Glomerular visceral epithelial cell (primary cell): ENCODE results near the gene EXOC2.

Experiments used
- DNase-seq: peaks from one replicate; pipeline ENCODE4 v3.0.0-alpha.2; 2016; ENCODE audit errors: extremely low spot score

The EXOC2 gene

DNA sequence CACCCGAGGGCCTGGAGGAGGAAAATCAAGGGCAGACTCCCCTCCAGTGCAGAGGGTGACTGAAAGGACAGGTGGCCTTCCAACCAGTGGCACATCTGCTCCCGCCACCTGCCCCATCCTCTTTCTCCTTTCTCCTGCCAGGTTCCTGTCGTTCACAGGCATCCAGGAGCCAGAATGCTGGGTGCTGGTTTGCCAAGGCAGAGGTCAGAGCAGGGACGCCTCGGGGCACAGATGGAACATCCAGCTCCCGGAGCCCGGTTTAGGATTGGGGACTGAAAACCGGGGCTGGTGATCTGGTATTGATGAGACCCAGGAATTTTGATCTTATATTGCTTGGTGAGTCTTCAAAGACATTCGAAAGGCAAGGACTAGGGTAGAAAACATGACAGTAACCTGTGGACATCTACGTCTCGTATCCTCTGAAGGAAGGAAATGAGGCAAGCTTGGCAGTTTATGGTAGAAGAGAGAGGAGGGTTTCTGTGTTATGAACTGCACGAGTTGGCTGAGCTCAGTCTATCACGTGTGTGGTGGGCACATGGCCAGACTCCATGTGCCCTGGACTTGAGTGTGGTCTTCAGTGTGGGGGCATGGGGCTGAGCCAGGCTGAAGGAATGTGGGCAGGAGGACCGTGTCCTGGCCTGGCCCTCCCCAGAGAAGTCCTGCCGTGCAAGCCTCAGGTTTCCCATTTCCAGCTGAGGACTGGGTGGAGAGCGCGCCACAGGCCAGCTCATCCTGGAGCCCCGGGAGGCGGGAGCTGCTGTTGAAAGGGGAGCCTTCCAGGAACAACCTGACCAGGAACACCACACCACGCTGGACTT, 227.2 kb downstream of the EXOC2 start:
- no peak for DNase-seq

DNA sequence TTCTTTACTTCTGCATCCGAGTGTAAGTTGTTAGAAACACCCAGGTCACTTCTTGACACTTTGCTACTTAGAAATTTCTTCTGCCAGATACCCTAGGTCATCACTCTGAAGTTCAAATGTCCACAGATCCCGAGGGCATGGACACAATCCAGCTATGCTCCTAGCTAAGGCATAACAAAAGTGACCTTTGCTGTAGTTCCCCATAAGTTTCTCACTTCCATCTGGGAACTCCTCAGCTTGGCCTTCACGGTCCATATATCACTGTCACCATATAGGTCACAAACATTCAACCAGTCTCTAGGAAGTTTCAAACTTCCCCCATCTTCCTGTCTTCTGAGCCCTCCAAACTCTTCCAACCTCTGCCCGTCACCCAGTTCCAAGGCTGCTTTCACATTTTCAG, 236.1 kb downstream of the EXOC2 start:
- no peak for DNase-seq

- DNase-seq = no peak
These were observed 236.5 kb downstream of the EXOC2 start for GRCh38 chr6:456358-456867.

GRCh38 chr6:455835-456234, 237.1 kb downstream of the EXOC2 start:
- no peak for DNase-seq

- no peak for DNase-seq
These were observed 237.8 kb downstream of the EXOC2 start for GRCh38 chr6:455006-455585.

DNA sequence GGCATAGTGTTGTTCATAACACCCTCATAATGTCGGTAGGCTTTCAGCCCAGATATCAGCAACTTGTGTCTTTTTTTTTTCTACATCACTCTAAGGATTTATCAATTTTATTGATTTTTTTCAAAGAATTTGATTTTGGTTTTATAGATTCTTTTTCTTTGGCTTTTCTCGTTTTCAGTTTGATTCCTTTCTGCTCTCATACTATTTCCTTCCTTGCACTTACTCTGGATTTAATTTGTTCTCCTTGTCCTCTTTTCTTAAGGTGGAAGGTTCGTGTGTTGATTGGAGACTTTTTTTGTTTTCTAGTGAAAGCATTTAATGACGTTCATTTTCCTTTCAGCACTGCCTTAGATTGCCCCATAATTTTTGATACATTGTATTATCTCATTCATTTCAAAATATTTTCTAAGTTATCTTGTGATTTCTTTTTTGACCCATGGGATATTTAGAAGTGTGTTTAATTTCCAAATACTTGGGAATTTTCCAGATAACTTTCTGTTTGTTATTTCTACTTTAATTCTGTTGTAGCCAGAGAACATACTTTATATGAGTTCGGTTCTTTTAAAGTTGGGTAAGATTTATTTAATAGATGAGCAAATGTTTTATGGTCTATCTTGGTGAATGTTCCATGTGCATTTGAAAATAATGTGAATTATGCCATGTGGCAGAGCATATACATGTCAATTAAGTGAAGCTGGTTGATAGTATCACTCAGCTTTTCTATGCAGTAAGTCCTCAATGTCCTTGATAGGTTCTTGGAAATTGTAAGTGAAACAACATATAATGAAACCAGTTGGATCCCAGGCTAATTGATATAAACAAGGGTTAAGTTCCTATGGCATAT, 238.6 kb downstream of the EXOC2 start:
- no peak for DNase-seq

- DNase-seq = no peak
These were observed 239.8 kb downstream of the EXOC2 start for GRCh38 chr6:453152-453551.

DNA sequence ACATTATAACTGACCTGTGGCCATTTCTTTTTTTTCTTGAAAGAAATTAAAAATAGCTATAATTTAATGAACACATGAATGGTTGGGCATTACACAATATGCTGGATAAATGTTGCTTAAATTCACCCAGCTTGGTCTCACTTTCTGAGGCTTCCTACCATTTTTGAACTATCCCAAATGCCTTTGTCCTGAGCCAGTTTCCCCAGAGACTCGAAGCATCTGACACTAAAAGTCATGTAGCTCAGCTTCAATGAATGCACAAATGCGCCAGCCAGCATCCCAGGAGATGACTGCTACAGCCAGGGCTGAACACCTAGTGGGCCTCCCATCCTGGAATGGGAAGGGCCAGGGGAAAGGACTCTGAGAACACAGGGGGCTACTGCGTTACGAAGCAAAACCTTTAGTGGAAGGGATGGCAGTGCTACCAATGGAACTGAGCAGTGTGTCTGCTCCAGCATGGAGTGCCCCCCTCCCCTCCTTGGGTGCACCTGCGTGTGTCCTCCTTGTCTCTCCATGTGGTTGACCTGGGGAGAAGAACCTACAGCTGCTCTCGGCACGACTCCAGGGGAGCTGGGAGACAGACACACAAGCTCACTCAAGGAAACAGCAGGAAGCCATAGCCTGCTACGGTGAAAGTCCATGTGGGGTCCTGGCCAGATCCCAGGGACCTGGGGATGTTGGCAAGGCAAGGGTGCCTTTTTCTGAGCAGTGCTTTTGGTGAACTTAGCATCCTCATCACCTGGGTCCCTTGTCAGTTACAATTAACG, 240.5 kb downstream of the EXOC2 start:
- no peak for DNase-seq

DNA sequence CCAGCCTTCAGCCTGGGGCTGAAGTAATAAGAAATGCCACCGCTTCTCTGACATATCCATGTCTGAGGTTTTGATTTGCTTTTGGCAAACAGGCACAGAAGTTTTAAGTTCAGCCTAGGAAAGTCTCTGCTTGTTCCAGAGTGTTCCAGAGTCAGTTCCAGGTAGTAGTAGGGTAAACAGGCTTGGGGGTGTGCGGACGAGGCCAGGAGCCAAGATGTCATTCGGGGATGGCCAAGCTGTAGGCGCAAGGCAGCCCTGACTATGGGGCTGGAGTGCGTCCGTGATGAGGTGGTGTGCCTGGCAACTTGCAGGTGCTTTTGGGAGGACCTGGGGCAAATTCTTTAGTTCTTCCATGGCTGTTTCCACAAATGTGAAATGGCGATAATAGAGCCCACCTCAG, 241.1 kb downstream of the EXOC2 start:
- no peak for DNase-seq

GRCh38 chr6:451336-451735, 241.6 kb downstream of the EXOC2 start:
- no peak for DNase-seq

- DNase-seq = no peak
These were observed 243.2 kb downstream of the EXOC2 start for GRCh38 chr6:449486-450419.

- no peak for DNase-seq
These were observed 243.9 kb downstream of the EXOC2 start for GRCh38 chr6:449057-449430.

DNA sequence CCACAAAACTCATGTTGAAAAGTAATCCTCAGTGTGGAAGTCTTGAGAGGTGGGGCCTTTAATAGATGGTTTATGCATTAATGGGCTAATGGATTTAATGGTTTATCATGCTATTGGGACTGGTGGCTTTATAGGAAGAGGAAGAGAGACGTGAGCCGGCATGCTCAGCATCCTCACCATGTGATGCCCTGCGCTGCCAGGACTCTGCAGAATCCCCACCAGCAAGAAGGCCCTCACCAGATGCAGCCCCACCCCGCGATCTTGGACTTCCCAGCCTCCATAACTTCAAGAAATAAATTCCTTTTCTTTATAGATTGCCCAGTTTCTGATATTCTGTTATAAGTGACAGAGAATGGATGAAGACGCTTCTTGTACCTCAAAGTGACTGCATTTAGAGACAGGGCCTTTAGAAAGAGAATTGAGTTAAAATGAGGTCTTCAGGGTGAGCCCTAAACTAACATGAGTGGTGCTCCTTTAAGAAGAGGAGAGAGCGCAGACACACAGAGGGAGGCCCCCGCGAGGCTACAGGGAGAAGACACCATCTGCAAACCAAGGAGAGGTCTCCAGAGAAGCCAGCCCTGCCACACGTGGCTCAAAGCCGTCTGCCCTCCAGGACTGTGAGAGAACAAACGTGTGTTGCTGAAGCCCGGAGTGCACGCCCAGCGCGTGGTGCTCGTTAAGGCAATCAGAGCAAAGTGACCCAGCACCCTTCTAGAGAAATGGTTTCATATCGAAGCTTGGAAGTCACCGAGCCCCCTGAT, 244.5 kb downstream of the EXOC2 start:
- DNase-seq = no peak

DNA sequence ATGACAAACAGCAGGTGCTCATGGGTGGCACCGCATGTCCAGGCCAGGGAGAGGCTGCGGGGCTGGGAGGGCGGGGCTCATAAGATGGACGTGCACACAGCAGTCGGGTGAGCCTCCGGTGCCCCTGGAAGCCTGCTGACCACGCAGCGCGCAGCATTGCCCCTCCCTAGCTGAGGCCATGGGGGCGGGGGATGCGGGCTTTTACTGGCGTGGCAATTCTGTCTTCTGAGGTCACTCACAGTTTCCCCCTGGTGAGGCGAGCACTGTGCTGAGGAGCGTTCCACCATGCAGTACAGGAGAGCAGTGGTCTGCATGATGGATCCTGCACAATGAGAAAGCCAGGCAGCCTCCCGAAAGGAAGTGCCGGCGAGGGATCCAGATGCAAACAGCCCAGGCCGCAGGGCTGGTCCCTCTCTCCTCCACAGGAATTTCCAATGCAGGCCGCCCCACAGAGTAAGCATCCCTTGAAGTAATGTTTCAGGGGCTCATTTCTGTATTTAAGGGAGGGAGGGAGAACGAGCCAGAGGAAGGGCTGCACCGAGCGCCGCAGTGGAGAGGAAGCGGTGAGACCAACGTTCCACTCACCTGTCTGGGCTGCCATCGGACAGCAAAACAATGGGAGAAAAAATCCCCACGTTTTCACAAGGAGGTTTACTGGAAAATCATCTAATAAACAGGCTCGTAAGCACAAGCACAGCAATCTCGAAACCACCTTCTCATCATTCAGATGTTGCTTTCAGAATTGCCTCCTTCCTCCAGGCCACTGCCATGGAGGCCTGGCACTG, 245.4 kb downstream of the EXOC2 start:
- DNase-seq = no peak

DNA sequence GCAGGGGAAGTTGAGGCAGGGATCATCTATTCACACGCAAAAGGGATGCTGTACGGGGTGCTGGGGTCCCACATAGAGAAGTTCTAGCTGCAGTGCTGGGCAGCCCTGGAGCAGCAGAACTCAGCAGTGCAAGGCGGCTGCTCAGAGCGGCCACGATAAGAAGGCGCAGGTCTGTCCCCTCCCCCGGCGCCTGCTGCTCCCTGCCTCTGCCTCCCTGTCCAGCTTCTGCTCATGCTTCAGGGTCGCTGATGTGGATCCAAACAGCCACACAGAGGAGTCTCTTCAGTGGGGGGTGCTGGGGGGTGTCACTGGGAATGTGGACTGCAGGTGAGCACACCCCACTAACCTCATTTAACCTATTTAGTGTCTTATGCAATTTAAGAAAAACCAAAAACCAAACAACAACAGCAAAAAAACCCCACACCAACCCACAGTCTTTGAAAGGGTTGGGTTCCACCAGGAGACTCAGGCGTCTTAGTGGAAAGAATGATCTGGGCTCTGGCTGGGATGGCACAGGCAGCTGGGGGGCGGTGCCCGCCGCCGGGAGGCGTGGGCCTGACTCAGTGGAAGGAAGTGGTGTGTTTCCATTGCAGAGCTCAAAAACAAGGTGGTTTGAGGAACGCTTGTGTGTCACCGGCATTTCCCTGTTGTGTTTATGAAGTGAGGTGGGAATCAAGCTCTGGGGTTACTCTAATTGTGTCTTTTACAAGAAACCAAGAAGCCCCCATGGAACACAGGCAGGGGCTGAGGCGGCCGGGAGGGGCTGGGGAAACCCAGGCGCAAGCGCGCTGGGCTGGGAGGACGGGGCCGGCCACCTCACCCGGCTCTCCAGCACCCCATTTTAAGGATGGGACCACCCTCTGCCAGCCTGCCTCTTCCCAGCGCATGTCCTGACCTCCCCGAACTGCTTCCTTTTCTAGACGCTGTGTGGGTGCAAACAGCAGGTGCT, 246.2 kb downstream of the EXOC2 start:
- no peak for DNase-seq

DNA sequence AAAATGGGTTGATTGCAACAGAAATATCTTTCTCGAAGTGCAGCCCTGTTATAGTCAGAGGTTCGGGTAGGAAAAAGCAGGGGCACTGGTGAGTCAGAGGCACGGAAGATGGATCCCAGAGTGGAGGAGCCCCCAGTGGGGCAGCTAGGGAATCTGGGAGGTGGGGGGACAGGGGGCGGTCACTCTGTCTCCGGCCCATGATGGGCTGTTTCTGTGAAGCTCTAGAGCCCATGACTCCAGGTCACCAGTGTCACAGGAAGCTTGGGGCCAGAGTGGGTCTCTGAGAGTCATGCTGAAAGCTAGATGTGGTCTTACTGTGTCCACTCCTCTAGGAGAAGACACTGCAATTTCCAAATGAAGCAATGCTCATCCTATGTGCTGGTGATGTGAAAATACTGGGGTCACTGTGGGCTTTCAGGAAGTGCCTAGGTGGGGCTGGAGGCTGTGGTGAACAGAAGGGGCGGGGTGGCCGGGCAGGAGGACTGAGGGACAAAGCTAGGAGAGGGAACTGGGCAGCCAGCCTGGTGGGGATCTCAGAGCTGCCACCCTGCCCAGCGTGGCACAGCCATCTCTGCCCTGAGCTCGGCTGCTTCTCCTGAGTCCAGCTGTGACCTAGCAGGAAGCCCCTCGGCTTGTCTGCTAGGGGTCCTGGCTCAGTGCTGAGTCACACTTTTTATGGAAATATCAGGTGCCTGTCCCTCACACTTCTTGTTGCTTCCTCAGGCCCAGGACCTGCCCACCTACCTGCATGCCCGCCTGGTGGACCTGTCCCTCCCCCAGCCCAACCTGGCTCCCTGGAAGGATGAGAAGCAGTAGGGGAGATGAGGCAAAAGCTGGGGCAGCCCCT, 247.1 kb downstream of the EXOC2 start:
- DNase-seq = no peak

DNA sequence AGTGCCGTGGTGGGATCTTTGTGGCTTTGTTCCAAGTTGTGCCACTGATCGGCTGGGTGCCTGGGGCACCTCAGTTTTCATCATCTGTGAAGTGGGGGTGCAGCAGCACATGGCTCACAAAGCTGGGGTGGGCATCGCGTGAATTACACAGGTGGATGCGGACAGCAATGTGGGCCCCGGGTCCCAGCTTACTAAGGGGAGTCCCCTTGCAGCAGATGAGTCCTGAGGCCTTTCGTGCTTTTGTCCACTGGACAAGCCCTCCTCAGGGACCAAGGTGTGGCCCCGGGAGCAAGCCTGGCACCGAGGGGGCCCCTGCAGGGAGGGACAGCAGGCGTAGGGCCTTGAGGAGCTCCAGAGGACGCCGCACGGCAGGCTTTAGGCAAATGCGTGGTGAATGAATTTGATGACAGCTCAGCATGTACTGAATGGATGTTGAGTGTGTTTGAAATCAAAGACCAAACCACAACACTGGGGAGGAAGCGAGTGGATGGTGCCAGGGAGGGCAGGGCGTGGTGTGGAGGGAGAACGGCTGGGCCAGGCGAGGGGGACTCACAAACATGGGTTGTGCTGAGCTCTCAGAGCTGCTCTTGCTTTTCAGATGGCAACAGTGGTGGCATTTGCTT, 248.2 kb downstream of the EXOC2 start:
- DNase-seq = no peak
